HG02981 (cell line): ENCODE measurements around the gene CNIH1.

ENCODE experiments used
- ATAC-seq: cut with Tn5 transposase; IDR thresholded peaks from one replicate; pipeline ENCODE4 v1.9.1; 2021; ENCODE audit warnings: mild to moderate bottlenecking, moderate library complexity; ENCODE audit not compliant: unreplicated experiment

Gene CNIH1

DNA sequence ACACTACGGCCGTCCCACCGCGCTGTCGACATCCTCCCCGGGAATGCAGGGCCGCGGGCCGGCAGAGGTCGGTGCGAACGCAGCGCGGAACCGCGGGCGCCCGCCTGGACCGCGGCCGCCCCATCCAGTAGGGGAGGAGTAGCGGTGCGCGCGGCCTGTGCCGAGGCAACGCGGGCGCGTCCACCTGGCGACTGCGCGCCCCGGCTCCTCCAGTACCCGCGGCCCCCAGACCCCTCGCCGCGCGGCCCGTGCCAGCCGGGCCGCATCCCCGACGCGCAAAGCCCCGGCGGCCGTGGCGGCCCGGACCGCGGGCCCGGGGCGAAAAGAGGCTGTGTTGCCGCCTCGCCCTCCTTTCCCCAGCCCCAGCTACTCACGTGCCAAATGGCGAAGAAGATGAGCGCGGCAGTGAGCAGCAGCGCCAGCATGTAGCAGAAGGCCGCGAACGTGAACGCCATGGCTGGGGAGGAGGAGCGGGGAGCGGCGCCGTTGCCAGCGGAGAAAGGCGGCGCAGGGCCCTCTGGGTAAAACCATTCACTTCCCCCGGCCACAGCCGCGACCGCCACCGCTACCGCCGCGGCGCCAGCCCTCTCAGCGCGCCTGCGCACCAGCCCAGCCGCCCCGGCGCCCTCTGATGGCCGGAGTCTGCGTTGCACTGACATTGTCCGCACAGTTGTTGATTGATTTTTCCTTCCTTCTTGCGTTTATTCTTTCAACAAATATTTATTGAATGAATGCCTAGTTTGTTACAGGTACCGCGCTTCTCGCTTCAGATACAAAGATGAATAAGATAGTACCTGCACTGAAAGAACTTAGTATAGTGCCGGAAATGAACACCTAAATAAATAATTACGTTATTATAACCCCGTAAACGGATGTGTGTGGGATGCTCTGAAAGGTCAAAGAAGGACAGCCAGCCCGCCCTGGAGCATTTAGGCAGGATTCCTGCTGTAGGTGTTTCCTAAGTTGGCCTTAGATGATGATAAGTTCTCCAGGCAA is at the start of gene CNIH1:
CNIH1 (minus strand) TSS at position 502 of the 996 bp plus-strand sequence; CDS start at position 455, 47 bp downstream.
- peak; percentile 93 for ATAC-seq

DNA sequence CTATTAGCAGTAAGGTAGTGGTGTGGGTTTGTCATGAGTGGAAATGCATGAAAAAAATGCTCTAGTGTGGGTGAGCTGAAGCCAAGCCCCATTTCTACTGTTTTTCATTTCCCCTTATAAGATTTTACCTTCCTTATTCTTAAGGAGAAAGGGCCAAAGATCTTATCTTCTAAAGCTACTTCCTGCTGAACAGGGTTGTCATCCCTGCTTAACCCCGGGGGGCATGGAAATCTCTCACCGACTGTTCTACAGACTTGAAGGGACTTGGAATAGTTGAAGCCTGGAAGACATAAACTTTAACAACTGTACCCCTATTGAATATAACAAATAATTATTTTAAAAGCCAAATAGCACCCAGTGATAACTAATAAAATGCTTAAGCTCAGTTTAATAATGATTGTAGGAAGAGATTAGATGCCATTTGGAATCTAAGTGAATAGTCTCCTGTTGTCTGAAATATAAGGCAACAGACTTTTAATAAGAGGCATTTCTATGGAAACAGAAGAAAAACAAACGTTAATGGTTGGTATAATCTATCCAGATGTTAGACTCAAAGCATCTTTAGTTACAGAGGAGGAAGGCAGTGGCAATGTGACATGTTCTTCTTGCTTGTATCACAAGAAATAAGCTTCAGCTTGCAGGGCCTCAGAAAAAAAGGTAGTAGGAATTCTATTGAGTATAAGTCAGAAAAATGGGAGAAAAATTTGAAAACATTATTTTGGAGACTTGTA is 49.4 kb upstream of the CNIH1 start:
- no peak for ATAC-seq

GRCh38 chr14:54489731-54490444 is 48.7 kb upstream of the CNIH1 start:
- ATAC-seq: no peak

- ATAC-seq: peak; percentile 13
Measured at GRCh38 chr14:54489318-54489683, 48.1 kb upstream of the CNIH1 start.

DNA sequence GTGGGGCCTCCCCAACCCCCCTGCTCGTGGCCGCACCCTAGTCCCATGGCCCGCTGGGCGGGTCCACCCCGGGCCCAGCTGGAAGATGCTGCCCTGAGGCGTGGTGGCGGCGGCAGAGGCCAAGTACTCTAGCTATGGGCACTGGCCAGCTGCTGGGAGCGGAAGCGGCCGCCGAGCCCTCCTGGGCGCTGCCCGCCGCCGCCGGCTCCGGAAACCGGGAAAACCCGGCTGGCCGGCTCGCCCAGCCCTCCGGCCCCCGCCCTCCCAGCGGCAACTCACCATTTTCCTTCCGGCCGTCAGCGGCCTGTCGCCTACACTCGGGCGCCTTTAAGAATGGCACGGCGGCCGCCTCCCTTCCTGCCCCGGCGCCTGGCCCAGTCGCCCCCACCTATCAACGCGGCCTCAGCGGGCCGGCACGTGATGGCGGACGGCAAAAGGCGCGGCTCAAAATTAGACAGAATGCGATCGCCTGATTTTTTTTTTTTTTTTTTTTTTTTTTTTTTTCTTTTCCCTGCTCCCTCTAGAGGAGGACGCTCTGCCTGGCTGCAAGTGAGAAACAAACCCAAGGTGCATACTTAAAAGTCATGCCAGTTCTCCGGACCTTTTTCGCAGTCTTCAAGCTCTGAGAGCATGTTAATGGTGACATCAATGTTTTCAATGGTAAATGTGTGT is 47.6 kb upstream of the CNIH1 start, which contains the start of gene GMFB:
GMFB (minus strand) TSS at position 335 of the 672 bp plus-strand sequence; CDS start at position 282, 53 bp downstream.
- peak; percentile 91 for ATAC-seq

GRCh38 chr14:54488318-54488645 is 47.1 kb upstream of the CNIH1 start:
- ATAC-seq: peak; percentile 20

DNA sequence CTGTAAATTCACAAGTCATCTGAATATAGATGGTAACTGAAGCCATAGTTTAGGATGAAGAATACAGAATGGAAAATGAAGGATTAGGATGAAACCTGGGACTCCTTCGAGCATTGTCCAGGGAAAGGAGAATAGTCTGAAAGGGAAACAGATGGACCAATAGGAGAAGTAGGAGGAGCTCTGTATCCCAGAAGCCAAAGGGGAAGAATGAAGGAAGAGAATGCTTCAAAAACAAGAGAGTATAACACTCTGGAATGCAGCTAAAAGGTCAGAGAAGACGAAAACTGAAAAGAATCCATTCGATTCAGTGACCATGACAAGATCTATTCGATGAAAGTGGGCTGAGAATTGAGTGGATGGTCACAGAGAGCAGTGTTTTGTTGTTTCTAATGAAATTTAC is 46.6 kb upstream of the CNIH1 start:
- no peak for ATAC-seq

DNA sequence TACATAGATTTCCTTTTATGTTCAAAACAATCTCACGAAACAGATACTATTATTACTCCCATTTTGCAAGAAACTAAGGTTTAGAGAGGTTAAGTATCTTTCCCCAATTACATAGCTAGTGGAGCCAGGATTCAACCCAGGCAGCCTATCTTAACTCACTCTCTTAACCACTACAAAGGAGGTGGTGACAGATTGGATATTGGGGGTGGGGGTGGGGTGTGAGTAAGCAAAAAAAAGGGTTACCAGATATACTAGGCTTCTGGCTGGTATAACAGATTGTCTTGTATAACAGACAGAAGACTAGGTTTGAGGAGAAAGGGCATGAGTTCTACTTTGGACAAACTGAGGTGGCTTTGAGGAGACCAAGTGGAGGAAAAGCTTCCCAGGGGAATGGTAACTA is 45.5 kb upstream of the CNIH1 start:
- no peak for ATAC-seq

GRCh38 chr14:54483846-54484245 is 42.7 kb upstream of the CNIH1 start:
- ATAC-seq: no peak

DNA sequence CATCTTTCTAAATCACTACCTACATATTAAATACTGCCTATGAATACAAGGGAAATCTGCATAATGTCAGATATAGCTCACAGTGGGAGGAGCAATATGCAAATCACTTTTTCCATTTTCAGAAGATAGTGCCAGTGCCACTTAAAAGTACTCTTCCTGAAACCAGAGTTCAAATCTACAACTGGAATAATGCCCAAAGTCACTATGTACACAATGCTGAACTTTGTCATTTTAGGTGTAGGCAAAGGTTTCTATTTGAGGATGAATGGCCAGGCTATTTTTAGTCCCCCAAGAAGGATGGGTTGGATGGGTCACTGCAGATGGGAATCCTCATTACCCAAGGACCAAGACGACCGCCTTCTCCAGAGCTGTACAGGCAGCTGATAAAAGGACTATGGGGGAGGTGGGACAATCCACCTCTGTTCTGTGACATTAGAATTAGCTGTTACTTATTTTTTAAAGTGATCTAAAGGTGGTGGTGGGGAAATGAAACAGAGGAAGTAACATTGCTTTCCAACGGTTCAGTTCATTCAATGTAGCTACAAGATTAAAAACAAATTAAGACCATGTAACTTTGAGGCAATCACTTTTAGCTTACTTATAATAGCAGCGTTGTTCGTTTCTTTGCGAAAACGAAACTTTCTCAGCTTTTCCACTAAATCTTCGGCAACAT is 42.0 kb upstream of the CNIH1 start:
- ATAC-seq: no peak

GRCh38 chr14:54481695-54482094 is 40.5 kb upstream of the CNIH1 start:
- no peak for ATAC-seq

GRCh38 chr14:54480830-54481562 is 39.8 kb upstream of the CNIH1 start:
- no peak for ATAC-seq

DNA sequence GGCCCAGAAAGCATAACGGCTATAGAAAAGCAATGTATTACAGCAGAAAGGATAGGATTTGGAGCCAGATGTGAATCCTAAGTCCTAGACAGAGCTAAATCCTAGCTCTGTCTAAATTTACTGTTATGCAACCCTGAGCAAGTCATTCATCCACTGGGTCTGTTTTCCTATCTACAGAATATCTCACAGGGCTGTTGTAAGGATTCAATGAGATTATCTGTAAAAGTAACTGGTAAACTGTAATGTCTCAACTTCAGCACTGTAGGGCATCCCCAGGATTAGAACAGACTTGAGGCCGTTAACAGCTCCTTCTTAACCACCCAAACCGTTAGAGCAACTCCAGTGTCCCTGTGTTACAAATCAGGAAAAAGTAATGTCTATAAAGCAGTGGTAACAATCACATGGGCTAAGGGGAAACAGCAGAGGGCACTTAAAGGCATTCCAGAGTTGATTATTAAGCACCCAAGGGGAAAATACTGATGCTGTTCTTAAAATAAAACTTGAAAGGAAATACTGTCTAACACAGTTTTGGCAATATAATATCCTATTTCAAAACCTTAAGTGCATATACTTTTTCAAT is 37.6 kb upstream of the CNIH1 start:
- ATAC-seq: no peak

DNA sequence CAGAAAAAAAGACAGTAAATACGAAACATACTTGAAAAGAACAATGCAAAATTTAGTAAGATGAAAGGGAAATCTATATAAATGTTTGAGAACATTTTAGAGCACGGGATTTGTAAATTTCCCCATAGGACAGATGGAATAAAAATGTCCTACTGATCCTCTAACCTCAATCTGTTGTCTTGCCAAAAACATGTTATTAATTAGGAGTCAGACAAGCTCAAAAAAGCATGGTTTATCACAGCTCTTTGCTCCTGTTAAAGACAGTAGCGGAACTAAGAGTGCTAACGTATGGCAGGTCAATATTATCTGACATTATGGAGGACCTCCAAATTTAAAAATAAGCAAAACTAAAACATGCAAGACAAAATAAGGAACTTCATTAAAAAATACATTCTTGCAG is 34.7 kb upstream of the CNIH1 start:
- no peak for ATAC-seq

- ATAC-seq: no peak
Measured at GRCh38 chr14:54475187-54475899, 34.2 kb upstream of the CNIH1 start.

GRCh38 chr14:54474232-54474793 is 33.1 kb upstream of the CNIH1 start:
- no peak for ATAC-seq

GRCh38 chr14:54472315-54472714 is 31.1 kb upstream of the CNIH1 start:
- no peak for ATAC-seq

DNA sequence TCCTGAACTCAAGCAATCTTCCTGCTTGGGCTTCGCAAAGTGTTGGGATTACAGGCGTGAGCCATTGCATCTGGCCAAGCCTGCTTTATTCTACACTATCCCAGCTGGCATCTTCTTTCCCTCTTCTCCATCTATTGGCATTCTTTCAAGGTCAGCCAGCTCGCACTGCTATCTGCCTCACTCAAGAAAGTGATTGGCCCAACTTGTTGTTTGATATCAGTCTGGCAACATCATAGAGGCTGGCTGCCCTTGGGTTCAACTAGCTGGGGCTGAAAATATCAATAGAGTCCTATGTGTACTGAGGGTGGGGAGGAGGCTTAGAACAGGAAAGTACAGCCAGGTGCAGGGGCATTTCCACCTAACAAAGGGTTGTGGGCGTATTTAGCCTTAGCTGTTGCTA is 30.5 kb upstream of the CNIH1 start:
- ATAC-seq: no peak
